H1 (cell line): Measurements from ENCODE around the gene CCDC78.

ENCODE experiments used
- BCL11A ChIP-seq, 2 experiments: IDR thresholded peaks; one replicate each; pipeline ENCODE4 v1.6.1; 2011; ENCODE audit warnings: low read depth in 2 of 2, low read length in 2 of 2, mild to moderate bottlenecking in 2 of 2
- CTCF ChIP-seq, 3 experiments: IDR thresholded peaks; 1 replicate in 2 of 3; 2 replicates in 1 of 3; pipeline versions ENCODE4 v1.5.1 to v1.6.1; 2011; ENCODE audit warnings: low read length in 3 of 3, mild to moderate bottlenecking in 3 of 3, inconsistent platforms in 2 of 3, low read depth in 1 of 3, moderate library complexity in 1 of 3; ENCODE audit not compliant: insufficient read depth in 1 of 3; ENCODE audit errors: control extremely low read depth in 1 of 3
- EZH2 ChIP-seq: fragments of 200-600 bp; sonication (generic); IDR thresholded peaks from 2 replicates; pipeline ENCODE4 v1.7.1; 2012; ENCODE audit warnings: low read depth, mild to moderate bottlenecking, moderate library complexity, low read length, inconsistent platforms; ENCODE audit not compliant: severe bottlenecking
- GTF2F1 ChIP-seq: IDR thresholded peaks from 2 replicates; pipeline ENCODE4 v1.6.1; 2012; ENCODE audit warnings: low read depth, low read length, improper control_type of control experiment, borderline replicate concordance
- KDM1A ChIP-seq: fragments of 200-600, 300-600 bp; sonication (generic); IDR thresholded peaks from 2 replicates; pipeline ENCODE4 v1.7.1; 2016; ENCODE audit warnings: mild to moderate bottlenecking, low read length, borderline replicate concordance
- POLR2A ChIP-seq, 2 experiments: IDR thresholded peaks; 1 replicate in 1 of 2; 2 replicates in 1 of 2; pipeline ENCODE4 v1.6.1; 2011; ENCODE audit warnings: low read depth in 2 of 2, low read length in 2 of 2, mild to moderate bottlenecking in 2 of 2; ENCODE audit errors: control extremely low read depth in 1 of 2
- POLR2AphosphoS5 ChIP-seq: IDR thresholded peaks from 2 replicates; pipeline ENCODE4 v1.6.1; 2011; ENCODE audit warnings: low read depth, low read length
- POU5F1 ChIP-seq: IDR thresholded peaks from 2 replicates; pipeline ENCODE4 v1.6.1; 2011; ENCODE audit warnings: low read depth, mild to moderate bottlenecking, low read length, moderate library complexity
- RAD21 ChIP-seq, 2 experiments: IDR thresholded peaks in 1 of 2; conservative IDR thresholded peaks in 1 of 2; 2 replicates each; pipeline ENCODE4 v1.6.1; 2011; ENCODE audit warnings: low read depth in 2 of 2, low read length in 2 of 2, improper control_type of control experiment in 1 of 2, inconsistent platforms in 1 of 2, mild to moderate bottlenecking in 1 of 2, moderate library complexity in 1 of 2
- RNF2 ChIP-seq: fragments of 200-900, 300-1000 bp; sonication (generic); IDR thresholded peaks from 2 replicates; pipeline ENCODE4 v1.7.1; 2016; ENCODE audit warnings: borderline replicate concordance, low read depth, mild to moderate bottlenecking, antibody characterized with exemption, low read length; ENCODE audit not compliant: poor library complexity, severe bottlenecking; ENCODE audit errors: missing control alignments
- RXRA ChIP-seq: IDR thresholded peaks from 2 replicates; pipeline ENCODE4 v1.6.1; 2011; ENCODE audit warnings: low read depth, mild to moderate bottlenecking, low read length, moderate library complexity; ENCODE audit not compliant: insufficient read depth
- SP1 ChIP-seq: IDR thresholded peaks from 2 replicates; pipeline ENCODE4 v1.6.1; 2011; ENCODE audit warnings: low read depth, low read length
- TAF1 ChIP-seq: IDR thresholded peaks from 2 replicates; pipeline ENCODE4 v1.6.1; 2011; ENCODE audit warnings: mild to moderate bottlenecking, low read depth, low read length
- TF ChIP-seq, protein P1 (sequence below): IDR thresholded peaks from 2 replicates; pipeline ENCODE4 v1.6.1; 2012; ENCODE audit warnings: inconsistent platforms

DNA sequence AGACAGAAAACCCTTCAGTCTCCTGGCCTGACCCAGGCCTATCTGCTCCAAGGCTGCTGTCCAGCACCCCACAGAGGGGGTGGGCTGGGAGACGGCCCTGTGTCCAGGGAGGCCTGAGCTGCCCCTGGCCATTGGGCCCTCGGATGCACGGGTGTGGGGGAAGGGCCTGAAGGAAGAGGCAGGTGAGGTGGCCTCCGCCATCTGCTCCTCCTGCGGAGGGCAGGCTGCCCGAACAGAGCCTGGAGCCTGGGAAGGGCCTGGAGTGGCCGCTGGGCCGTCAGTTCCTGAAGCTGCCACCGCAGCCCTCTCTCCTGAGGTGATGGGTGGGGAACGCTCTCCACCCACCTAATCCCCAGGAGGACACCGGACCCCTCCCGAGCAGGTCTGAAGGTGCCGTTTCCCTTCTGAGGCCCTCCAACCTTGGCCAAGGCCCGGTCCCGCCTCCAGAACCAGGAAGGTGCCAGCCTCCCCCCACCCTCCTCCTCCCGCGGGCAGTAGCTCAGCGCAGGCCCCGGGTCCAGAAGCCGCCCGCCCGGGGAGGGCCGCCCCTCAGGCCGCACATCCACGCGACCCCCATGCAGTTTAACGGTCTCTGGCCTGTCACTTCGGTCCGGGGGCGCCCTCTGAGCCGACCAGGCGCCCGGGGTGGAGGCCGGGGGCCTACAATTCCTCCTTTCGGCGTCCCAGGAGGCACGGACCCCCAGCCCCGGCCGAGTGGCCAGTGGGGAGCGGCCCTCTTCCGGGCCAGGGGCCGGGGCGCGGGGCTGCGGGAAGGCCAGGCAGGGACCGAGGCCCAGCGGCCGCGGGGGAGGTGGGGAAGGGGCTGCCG is 21.5 kb downstream of the CCDC78 start:
- TF ChIP-seq POLR2AphosphoS5: no peak
- no peak for TF ChIP-seq TAF1
- TF ChIP-seq CTCF (IDR thresholded peaks at IDR 0.05; ENCODE audit: control extremely low read depth in 1 of 3, insufficient read depth in 1 of 3, low read depth in 1 of 3, low read length in 3 of 3): no peak
- TF ChIP-seq, protein P1, sequence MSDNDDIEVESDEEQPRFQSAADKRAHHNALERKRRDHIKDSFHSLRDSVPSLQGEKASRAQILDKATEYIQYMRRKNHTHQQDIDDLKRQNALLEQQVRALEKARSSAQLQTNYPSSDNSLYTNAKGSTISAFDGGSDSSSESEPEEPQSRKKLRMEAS: no peak
- no peak for TF ChIP-seq RXRA
- TF ChIP-seq BCL11A (IDR thresholded peaks at IDR 0.05; ENCODE audit: low read depth in 2 of 2, low read length in 2 of 2): no peak
- peak; percentile 15 for TF ChIP-seq EZH2
- no peak for TF ChIP-seq POLR2A (IDR thresholded peaks at IDR 0.05; ENCODE audit: control extremely low read depth in 1 of 2, low read depth in 2 of 2, low read length in 2 of 2)
- no peak for TF ChIP-seq KDM1A
- TF ChIP-seq POU5F1: no peak
- TF ChIP-seq SP1: no peak
- no peak for TF ChIP-seq RAD21 (IDR thresholded peaks at IDR 0.05 in 1 of 2, conservative IDR thresholded peaks at IDR 0.05 in 1 of 2; ENCODE audit: low read depth in 2 of 2, low read length in 2 of 2)
- TF ChIP-seq RNF2: no peak
- TF ChIP-seq GTF2F1: no peak
